Right lobe of liver (tissue), 6 donors: ENCODE data around the gene RTKN. TPM values are rescaled to one million over a fixed set of nuclear protein-coding genes. Genes with fewer than 3 reads are reported as not detected.

Experiments used
- ATAC-seq, 4 donors: fragments of 200-7000 bp; cut with Tn5 transposase; one replicate each; pipeline ENCODE4 v1.9.1; 2020; ENCODE audit warnings: mild to moderate bottlenecking in 4 of 4, moderate library complexity in 4 of 4
- DNase-seq, 3 donors: peaks; one replicate each; pipeline ENCODE4 v3.0.0-alpha.2; 2020
- H3K27ac ChIP-seq, 3 donors: fragments of 200-600 bp; one replicate each; pipeline ENCODE4 v1.8.0; 2022
- H3K27me3 ChIP-seq, 2 donors: fragments of 200-600 bp; one replicate each; pipeline ENCODE4 v1.8.0; 2022
- H3K36me3 ChIP-seq, 4 donors: fragments of 200-600 bp; sonication (generic) in 1 of 4; one replicate each; pipeline versions ENCODE4 v1.5.1 to v1.8.0; 2017 to 2022; ENCODE audit warnings: control low read depth in 1 of 4
- H3K4me1 ChIP-seq, 4 donors: fragments of 200-600 bp; sonication (generic) in 1 of 4; one replicate each; pipeline versions ENCODE4 v1.5.1 to v1.8.0; 2017 to 2022; ENCODE audit warnings: control low read depth in 1 of 4
- H3K4me3 ChIP-seq, 3 donors: fragments of 200-600 bp; one replicate each; pipeline ENCODE4 v1.8.0; 2022
- H3K9me3 ChIP-seq, 4 donors: fragments of 200-600 bp; sonication (generic) in 1 of 4; one replicate each; pipeline versions ENCODE4 v1.5.1 to v1.8.0; 2017 to 2022; ENCODE audit warnings: control low read depth in 1 of 4
- CTCF ChIP-seq, 4 donors: fragments of 200-600 bp in 3 of 4; fragments of 450-650 bp in 1 of 4; IDR thresholded peaks; one replicate each; pipeline versions ENCODE4 v1.5.1 to v1.8.0; 2016 to 2022; ENCODE audit warnings: antibody characterized with exemption in 4 of 4, mild to moderate bottlenecking in 2 of 4
- POLR2A ChIP-seq: fragments of 450-650 bp; IDR thresholded peaks from one replicate; pipeline ENCODE4 v1.6.1; 2017; ENCODE audit warnings: antibody characterized with exemption, mild to moderate bottlenecking
- WGBS: methylation state at CpG from one replicate; pipeline ENCODE4 v1.1.6; 2018; ENCODE audit warnings: low coverage, low lambda C conversion rate; ENCODE audit not compliant: insufficient coverage; ENCODE audit errors: missing lambda C conversion rate; 5-methylcytosine and 5-hydroxymethylcytosine counted together
- intact Hi-C, 2 donors: fragments of 100-400 bp; cut with DNase I; formaldehyde crosslinking; loops; one replicate each; pipeline versions ENCODE4 v1.11.2 to v1.14.1; 2022
- total RNA-seq, 6 experiments: library from RNA; depleted of rRNA in 2 of 6; stranded (reverse); fragments of >200 nt in 2 of 6; fragmentation: NEBNext Ultra II Directional in 3 of 6; extraction: Animal tissue kit (Norgen Biotek cat#: 25700) in 3 of 6; gene quantifications; one replicate each; pipeline versions ENCODE4 v1.1.0 to v1.2.4, GENCODE V29; 2016 to 2023
- donor health status: DM: no; HTN: yes; CAD: no.
- donor health status: DM: no; HTN: no; CAD: no.
- donor health status: DM: no; HTN: no; CAD: no.
- donor health status: DM: no; HTN: yes; CAD: no.
- donor health status: DM: no; HTN: yes; CAD: no.

Gene RTKN
- total RNA-seq, 6 experiments from 2014 or later: 61.5 to 103 (median 83.0) TPM

- intact Hi-C loops: loop anchor here in 1 of 2 donors (10.0 kb wide), 1 partner anchor 170 kb away; no protein-coding TSS in a partner anchor
- peak overlapping the region; percentile 24 to 46 (median 42) for H3K4me3 ChIP-seq
- H3K9me3 ChIP-seq: no peaks in the 10 kb centered on the region
- peak overlapping the region in 2 of 3 donors; percentile 17 to 29 for H3K27ac ChIP-seq
- H3K27me3 ChIP-seq: peaks cover 0 to 4% of the 10 kb centered on the region in 2 donors
- no peaks in the 10 kb centered on the region for H3K36me3 ChIP-seq
- peaks cover 0 to 9% (median 0%) of the 10 kb centered on the region in 4 donors for H3K4me1 ChIP-seq
- ATAC-seq (peak; percentile 58 to 71 (median 68)), DNase-seq (peak in 2 of 3 donors; percentile 50 to 63)
- TF ChIP-seq POLR2A: no peak
- peak in 3 of 4 donors; percentile 14 to 28 (median 19) for TF ChIP-seq CTCF (IDR thresholded peaks at IDR 0.05)
- 11% methylated on average over 15 of the region's 66 CpGs for WGBS
These were observed 26.6 kb downstream of the RTKN start for GRCh38 chr2:74414881-74415761.

GRCh38 chr2:74414441-74414840, 27.3 kb downstream of the RTKN start:
- DNase-seq: no peak
- H3K4me3 ChIP-seq: peak overlapping the region; percentile 24 to 46 (median 42)
- no peaks in the 10 kb centered on the region for H3K9me3 ChIP-seq
- no peak for ATAC-seq
- peak overlapping the region in 1 of 3 donors; percentile 29 for H3K27ac ChIP-seq
- peaks cover 0 to 9% (median 0%) of the 10 kb centered on the region in 4 donors for H3K4me1 ChIP-seq
- 45% methylated on average over 3 of the region's 19 CpGs for whole genome bisulfite sequencing
- TF ChIP-seq CTCF (IDR thresholded peaks at IDR 0.05): no peak
- TF ChIP-seq POLR2A: no peak
- intact Hi-C loops: loop anchor here in 1 of 2 donors (10.0 kb wide), 1 partner anchor 170 kb away; no protein-coding TSS in a partner anchor
- H3K27me3 ChIP-seq: peaks cover 0 to 4% of the 10 kb centered on the region in 2 donors
- no peaks in the 10 kb centered on the region for H3K36me3 ChIP-seq

GRCh38 chr2:74413001-74413698, 28.6 kb downstream of the RTKN start:
- WGBS: 34% methylated on average over 3 of the region's 8 CpGs
- Histone ChIP-seq H3K27ac (no peak overlapping the region), H3K9me3 (no peaks in the 10 kb centered on the region), H3K27me3 (peaks cover 0 to 4% of the 10 kb centered on the region in 2 donors), H3K4me1 (peaks cover 0 to 9% (median 0%) of the 10 kb centered on the region in 4 donors), H3K4me3 (no peak overlapping the region), H3K36me3 (no peaks in the 10 kb centered on the region)
- no peak for TF ChIP-seq CTCF (IDR thresholded peaks at IDR 0.05)
- TF ChIP-seq POLR2A: no peak
- intact Hi-C loops: loop anchor here in 1 of 2 donors (10.0 kb wide), 1 partner anchor 168 kb away; no protein-coding TSS in a partner anchor
- peak; percentile 49 to 76 (median 62) for ATAC-seq
- DNase-seq: peak; percentile 47 to 69 (median 64)

GRCh38 chr2:74407682-74408081, 34.1 kb downstream of the RTKN start:
- ATAC-seq (no peak), DNase-seq (no peak)
- no peaks in the 10 kb centered on the region for H3K9me3 ChIP-seq
- no peak overlapping the region for H3K4me3 ChIP-seq
- H3K36me3 ChIP-seq: no peaks in the 10 kb centered on the region
- no peak for TF ChIP-seq CTCF (IDR thresholded peaks at IDR 0.05)
- no peak for TF ChIP-seq POLR2A
- H3K27ac ChIP-seq: no peak overlapping the region
- peaks cover 0 to under 1% (median 0%) of the 10 kb centered on the region in 4 donors for H3K4me1 ChIP-seq
- no peaks in the 10 kb centered on the region for H3K27me3 ChIP-seq
- WGBS: 44% methylated on average over 2 of the region's 5 CpGs
- intact Hi-C loops: no loop called here
